GM12874 (cell line): ENCODE measurements around the gene NXPH4.

ENCODE experiments used
- TF ChIP-seq, protein P1 (sequence below): IDR thresholded peaks from 2 replicates; pipeline ENCODE4 v1.5.1; 2011; ENCODE audit warnings: low read depth, mild to moderate bottlenecking, control low read depth, low read length, moderate library complexity; ENCODE audit not compliant: insufficient read depth

Gene NXPH4

DNA sequence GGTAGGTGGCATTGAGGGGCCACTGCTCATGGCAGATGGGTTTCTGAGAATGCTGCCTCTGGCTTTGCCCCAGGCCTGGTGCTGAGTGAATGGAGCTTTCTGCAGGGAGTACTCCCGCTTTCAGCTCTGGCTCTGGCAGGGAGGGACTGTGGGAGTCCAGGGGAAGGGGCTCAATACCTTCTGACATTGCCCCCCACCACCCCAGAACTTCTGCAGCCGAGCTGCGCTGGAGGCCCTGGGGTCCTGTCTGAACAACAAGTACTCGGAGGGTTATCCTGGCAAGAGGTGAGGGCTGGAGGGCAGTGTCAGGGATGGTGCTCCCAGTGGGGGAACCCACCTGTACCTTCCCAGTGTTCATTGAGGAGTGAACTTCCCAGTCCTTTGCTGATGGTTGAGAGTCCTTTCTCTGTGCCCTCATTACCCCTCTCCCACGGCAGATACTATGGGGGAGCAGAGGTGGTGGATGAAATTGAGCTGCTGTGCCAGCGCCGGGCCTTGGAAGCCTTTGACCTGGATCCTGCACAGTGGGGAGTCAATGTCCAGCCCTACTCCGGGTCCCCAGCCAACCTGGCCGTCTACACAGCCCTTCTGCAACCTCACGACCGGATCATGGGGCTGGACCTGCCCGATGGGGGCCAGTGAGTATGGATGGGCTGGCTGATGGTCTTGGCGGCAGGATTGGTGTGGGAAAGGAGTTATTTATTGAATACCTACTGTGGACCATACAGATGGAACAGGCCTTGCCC lies 14.9 kb downstream of the NXPH4 start:
- TF ChIP-seq, protein P1, sequence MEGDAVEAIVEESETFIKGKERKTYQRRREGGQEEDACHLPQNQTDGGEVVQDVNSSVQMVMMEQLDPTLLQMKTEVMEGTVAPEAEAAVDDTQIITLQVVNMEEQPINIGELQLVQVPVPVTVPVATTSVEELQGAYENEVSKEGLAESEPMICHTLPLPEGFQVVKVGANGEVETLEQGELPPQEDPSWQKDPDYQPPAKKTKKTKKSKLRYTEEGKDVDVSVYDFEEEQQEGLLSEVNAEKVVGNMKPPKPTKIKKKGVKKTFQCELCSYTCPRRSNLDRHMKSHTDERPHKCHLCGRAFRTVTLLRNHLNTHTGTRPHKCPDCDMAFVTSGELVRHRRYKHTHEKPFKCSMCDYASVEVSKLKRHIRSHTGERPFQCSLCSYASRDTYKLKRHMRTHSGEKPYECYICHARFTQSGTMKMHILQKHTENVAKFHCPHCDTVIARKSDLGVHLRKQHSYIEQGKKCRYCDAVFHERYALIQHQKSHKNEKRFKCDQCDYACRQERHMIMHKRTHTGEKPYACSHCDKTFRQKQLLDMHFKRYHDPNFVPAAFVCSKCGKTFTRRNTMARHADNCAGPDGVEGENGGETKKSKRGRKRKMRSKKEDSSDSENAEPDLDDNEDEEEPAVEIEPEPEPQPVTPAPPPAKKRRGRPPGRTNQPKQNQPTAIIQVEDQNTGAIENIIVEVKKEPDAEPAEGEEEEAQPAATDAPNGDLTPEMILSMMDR, result no peak

GRCh38 chr12:57232156-57232756 lies 15.7 kb downstream of the NXPH4 start:
- TF ChIP-seq, protein P1, result no peak

DNA sequence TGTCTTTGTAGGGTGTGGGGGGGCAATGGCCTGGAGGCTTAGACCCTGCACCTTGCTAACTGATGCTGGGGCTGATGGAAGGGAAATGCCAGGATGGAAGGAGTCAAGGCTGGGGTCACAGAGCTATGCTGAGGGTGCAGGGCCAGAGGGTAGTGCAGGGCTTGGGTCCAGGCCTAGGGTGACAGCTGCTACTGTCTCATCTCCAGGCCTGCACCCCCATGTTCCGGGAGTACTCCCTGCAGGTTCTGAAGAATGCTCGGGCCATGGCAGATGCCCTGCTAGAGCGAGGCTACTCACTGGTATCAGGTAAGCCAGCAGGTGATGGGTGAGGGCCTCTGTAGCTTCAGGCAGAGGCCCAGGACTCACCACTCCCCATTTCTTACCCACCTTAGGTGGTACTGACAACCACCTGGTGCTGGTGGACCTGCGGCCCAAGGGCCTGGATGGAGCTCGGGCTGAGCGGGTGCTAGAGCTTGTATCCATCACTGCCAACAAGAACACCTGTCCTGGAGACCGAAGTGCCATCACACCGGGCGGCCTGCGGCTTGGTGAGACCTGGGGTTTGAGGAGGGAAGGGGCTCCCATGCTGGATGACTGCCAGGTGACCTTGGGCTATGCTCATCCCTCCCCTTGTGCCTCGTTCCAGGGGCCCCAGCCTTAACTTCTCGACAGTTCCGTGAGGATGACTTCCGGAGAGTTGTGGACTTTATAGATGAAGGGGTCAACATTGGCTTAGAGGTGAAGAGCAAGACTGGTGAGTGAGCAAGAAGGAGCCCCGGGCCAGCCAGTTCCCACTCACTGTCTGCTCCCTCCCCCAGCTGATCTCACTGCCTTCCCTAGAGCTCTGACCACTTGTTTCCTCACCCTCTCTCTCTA lies 17.0 kb downstream of the NXPH4 start:
- TF ChIP-seq, protein P1, result no peak

- TF ChIP-seq, protein P1, result no peak
Measured at GRCh38 chr12:57234233-57234570, 17.6 kb downstream of the NXPH4 start.

DNA sequence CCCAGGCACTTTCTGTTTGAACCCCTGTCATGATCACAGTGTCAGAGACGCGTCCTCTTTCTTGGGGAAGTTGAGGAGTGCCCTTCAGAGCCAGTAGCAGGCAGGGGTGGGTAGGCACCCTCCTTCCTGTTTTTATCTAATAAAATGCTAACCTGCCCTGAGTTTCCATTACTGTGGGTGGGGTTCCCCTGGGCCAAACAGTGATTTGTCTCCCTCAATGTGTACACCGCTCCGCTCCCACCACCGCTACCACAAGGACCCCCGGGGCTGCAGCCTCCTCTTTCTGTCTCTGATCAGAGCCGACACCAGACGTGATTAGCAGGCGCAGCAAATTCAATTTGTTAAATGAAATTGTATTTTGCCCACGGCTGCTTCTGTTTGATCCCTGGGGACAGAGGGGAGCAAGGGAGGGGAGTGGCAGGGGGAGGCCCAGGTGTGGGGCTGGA lies 18.0 kb downstream of the NXPH4 start:
- TF ChIP-seq, protein P1, result no peak

DNA sequence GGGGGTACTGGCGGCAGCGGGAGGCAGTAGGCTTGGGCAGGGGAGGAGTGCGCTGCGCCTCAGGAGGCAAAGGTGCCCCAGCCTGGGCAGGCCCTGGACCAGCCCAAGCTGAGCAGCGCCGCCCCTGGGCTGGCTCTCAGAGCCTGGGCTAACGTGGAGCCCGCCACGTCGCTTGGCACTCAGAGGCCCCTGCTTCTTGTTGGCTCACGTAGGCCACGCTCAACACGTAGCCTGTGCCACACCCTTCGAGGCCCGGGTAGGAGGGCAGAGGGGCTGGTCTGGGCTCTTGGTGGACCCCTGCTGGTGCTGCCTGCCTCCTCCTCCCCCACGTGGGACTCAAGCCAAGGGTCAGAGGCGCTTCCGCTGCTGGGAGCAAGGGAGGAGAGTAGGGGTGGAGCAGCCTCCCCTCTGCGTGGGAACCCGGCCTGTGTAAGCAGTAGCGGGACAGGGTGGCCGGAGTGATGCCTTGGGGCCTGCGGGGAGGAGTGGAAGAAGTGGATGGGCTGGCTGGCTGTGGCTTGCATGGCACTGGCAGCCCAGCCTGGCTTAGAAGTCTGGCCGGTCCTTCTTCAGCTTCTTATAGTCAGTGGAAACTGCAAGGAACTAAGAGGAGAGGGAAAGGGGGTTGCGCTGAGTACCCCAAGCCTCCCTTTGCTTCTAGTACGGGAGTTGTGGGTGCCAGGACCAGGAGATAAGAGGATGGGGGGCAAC lies 18.6 kb downstream of the NXPH4 start:
- TF ChIP-seq, protein P1, result no peak
